ENCODE data around the gene RASA3.

GRCh38 chr13:114013336-114013735 lies 119.1 kb downstream of the RASA3 start:
- TF ChIP-seq, protein P1, sequence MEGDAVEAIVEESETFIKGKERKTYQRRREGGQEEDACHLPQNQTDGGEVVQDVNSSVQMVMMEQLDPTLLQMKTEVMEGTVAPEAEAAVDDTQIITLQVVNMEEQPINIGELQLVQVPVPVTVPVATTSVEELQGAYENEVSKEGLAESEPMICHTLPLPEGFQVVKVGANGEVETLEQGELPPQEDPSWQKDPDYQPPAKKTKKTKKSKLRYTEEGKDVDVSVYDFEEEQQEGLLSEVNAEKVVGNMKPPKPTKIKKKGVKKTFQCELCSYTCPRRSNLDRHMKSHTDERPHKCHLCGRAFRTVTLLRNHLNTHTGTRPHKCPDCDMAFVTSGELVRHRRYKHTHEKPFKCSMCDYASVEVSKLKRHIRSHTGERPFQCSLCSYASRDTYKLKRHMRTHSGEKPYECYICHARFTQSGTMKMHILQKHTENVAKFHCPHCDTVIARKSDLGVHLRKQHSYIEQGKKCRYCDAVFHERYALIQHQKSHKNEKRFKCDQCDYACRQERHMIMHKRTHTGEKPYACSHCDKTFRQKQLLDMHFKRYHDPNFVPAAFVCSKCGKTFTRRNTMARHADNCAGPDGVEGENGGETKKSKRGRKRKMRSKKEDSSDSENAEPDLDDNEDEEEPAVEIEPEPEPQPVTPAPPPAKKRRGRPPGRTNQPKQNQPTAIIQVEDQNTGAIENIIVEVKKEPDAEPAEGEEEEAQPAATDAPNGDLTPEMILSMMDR (IDR thresholded peaks at IDR 0.05; ENCODE audit: extremely low read depth in 1 of 2, insufficient read depth in 1 of 2, low read depth in 1 of 2, low read length in 2 of 2) = no peak
- no peak for TF ChIP-seq POLR2AphosphoS5 (IDR thresholded peaks at IDR 0.05; ENCODE audit: insufficient read depth, low read depth, low read length)
- TF ChIP-seq POLR2A (IDR thresholded peaks at IDR 0.05; ENCODE audit: low read depth, low read length) = no peak
- no peak for TF ChIP-seq EZH2 (IDR thresholded peaks at IDR 0.05; ENCODE audit: borderline replicate concordance, low read depth, low read length, severe bottlenecking)
- TF ChIP-seq FOS (IDR thresholded peaks at IDR 0.05; ENCODE audit: borderline replicate concordance, insufficient read depth, low read length) = no peak

Measured in endothelial cell of umbilical vein (primary cell).